Tibial artery (tissue), 4 donors: ENCODE results near the gene LRRK2.
"Not testable (repeated sequence)": the region's sequence is repeated elsewhere in the genome, so short reads cannot be mapped to it uniquely, and the experiment has no call there.

ENCODE experiments used
- DNase-seq, 2 donors: peaks; one replicate each; pipeline ENCODE4 v3.0.0-alpha.2; 2019
- H3K27ac ChIP-seq, 2 donors: fragments of 200-600 bp; sonication (generic) in 1 of 2; 1 replicate in 1 of 2; 2 replicates in 1 of 2; pipeline ENCODE4 v1.5.1; 2018 to 2019; ENCODE audit warnings: mild to moderate bottlenecking in 1 of 2
- H3K27me3 ChIP-seq, 2 donors: fragments of 200-600 bp; sonication (generic) in 1 of 2; one replicate each; pipeline versions ENCODE4 v1.5.1 to v1.6.0; 2016 to 2019
- H3K36me3 ChIP-seq, 3 donors: fragments of 200-600 bp; sonication (generic) in 2 of 3; one replicate each; pipeline ENCODE4 v1.5.1; 2016 to 2019; ENCODE audit warnings: mild to moderate bottlenecking in 2 of 3
- H3K4me1 ChIP-seq, 4 donors: fragments of 200-600 bp; sonication (generic) in 2 of 4; 1 replicate in 3 of 4; 2 replicates in 1 of 4; pipeline ENCODE4 v1.5.1; 2016 to 2019
- H3K4me3 ChIP-seq, 2 donors: fragments of 200-600 bp; sonication (generic) in 1 of 2; 1 replicate in 1 of 2; 2 replicates in 1 of 2; pipeline ENCODE4 v1.5.1; 2018 to 2019; ENCODE audit warnings: mild to moderate bottlenecking in 2 of 2
- H3K9me3 ChIP-seq, 3 donors: fragments of 200-600 bp; sonication (generic) in 1 of 3; one replicate each; pipeline ENCODE4 v1.5.1; 2016 to 2019
- CTCF ChIP-seq, 2 experiments: fragments of 200-600 bp in 1 of 2; fragments of 450-650 bp in 1 of 2; IDR thresholded peaks; one replicate each; pipeline ENCODE4 v1.5.1; 2017 to 2019; ENCODE audit warnings: antibody characterized with exemption in 2 of 2, mild to moderate bottlenecking in 1 of 2, moderate library complexity in 1 of 2
- intact Hi-C: fragments of 100-400 bp; cut with DNase I; formaldehyde crosslinking; loops from one replicate; pipeline ENCODE4 v1.15.0; 2023; ENCODE audit warnings: low total_unique reads

Gene LRRK2

DNA sequence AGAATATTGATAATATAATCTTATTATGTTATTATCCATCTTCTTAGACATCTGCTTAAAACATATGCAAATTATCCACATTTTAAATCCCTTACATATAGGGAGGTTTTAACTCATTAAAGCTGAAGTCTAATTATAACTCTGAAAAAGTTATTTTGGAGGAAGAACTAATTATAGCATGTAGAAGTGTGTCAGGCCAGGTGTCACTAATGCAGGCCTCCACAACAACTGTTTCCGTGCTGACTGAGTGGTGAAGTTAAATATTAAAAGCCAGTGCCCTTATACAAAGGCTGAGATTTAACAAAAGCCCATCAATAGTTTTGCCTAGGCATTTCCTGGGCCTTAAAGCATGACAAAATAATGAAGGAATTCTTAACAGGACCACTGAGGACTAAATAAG, 157.4 kb downstream of the LRRK2 start:
- Histone ChIP-seq H3K36me3 (no peaks in the 10 kb centered on the region), H3K27ac (no peak overlapping the region), H3K4me3 (no peak overlapping the region), H3K27me3 (no peaks in the 10 kb centered on the region), H3K9me3 (no peaks in the 10 kb centered on the region), H3K4me1 (no peaks in the 10 kb centered on the region)
- no peak for TF ChIP-seq CTCF (IDR thresholded peaks at IDR 0.05)
- intact Hi-C loops, result no loop called here
- no peak for DNase-seq

GRCh38 chr12:40387279-40387678, 162.5 kb downstream of the LRRK2 start:
- H3K27me3 ChIP-seq, H3K9me3 ChIP-seq, H3K36me3 ChIP-seq, H3K4me3 ChIP-seq, intact Hi-C loops, DNase-seq, H3K27ac ChIP-seq, H3K4me1 ChIP-seq: not testable (repeated sequence)

GRCh38 chr12:40390980-40391379, 166.2 kb downstream of the LRRK2 start:
- Histone ChIP-seq H3K27me3 (no peaks in the 10 kb centered on the region), H3K4me3 (no peak overlapping the region), H3K9me3 (no peaks in the 10 kb centered on the region), H3K27ac (no peak overlapping the region), H3K36me3 (no peaks in the 10 kb centered on the region), H3K4me1 (no peaks in the 10 kb centered on the region)
- no peak for DNase-seq
- no peak for TF ChIP-seq CTCF (IDR thresholded peaks at IDR 0.05)
- intact Hi-C loops, result no loop called here

DNA sequence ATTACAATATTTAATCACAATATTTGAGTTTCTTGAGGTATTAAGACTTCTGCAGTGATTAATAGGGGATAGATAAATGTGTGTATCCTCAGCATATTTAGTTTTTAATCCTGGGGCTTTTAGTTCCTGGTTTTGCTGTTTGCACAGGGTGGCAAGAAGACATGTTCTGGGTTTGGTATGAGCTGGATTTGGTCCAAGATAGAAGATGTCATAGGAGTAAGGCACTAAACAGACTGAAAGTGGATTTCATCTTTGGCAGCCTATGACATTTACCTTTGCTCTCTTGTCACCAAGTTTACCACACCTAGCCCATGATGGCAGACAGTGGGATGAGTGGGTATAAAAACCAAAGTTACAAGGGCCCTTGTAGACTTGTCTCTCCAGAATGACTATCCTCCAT, 168.2 kb downstream of the LRRK2 start:
- no peak overlapping the region for H3K4me3 ChIP-seq
- no peaks in the 10 kb centered on the region for H3K4me1 ChIP-seq
- TF ChIP-seq CTCF (IDR thresholded peaks at IDR 0.05), result no peak
- H3K27me3 ChIP-seq, result no peaks in the 10 kb centered on the region
- no peak overlapping the region for H3K27ac ChIP-seq
- intact Hi-C loops, result no loop called here
- no peak for DNase-seq
- H3K36me3 ChIP-seq, result no peaks in the 10 kb centered on the region
- no peaks in the 10 kb centered on the region for H3K9me3 ChIP-seq

DNA sequence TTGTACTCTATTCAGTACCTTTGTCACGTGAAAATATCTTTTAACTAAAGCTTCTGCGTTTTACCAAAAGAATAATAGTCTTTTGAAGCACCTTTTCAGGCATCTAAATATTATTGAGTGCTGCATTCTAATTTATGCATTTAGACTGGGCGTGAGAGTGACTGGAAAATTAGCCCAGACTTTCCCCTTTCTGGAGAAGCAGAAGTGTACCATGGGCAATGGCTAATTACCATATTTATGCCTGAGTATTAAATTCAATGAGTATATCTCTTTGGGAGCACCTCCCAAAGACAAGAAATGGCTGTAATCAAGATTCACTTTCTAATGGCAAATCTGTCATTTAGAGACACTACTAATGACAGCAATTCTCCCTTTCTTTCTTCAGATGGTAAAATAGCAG, 174.9 kb downstream of the LRRK2 start:
- TF ChIP-seq CTCF (IDR thresholded peaks at IDR 0.05), result no peak
- no peak for DNase-seq
- Histone ChIP-seq H3K4me1 (no peaks in the 10 kb centered on the region), H3K27me3 (no peaks in the 10 kb centered on the region), H3K27ac (no peak overlapping the region), H3K4me3 (no peak overlapping the region), H3K9me3 (no peaks in the 10 kb centered on the region), H3K36me3 (no peaks in the 10 kb centered on the region)
- intact Hi-C loops, result no loop called here

DNA sequence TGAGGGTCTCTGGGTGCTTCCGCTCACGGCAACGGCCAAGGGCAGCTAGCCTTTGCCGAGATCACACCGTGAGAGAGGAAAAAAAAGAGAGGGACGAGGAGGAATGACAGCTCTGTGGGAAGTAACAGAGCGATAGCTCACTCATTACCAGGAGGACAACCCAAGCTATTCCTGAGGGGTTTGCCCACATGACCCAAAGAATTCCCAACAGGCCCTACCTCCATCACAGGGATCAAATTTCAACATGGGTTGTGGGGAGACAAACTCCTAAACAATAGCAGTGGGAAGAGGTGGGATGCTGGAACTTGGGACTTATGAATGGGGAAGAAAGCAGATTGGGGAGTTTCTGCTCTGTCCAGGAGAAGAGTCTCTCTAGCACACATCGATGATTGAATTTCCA, 180.6 kb downstream of the LRRK2 start:
- H3K36me3 ChIP-seq, result no peaks in the 10 kb centered on the region
- no peaks in the 10 kb centered on the region for H3K27me3 ChIP-seq
- H3K4me1 ChIP-seq, result no peaks in the 10 kb centered on the region
- no peaks in the 10 kb centered on the region for H3K9me3 ChIP-seq
- TF ChIP-seq CTCF (IDR thresholded peaks at IDR 0.05), result no peak
- intact Hi-C loops, result no loop called here
- no peak for DNase-seq
- no peak overlapping the region for H3K4me3 ChIP-seq
- no peak overlapping the region for H3K27ac ChIP-seq
